GM19455 (cell line): ENCODE measurements around the gene TFAM.

Source experiments
- ATAC-seq: cut with Tn5 transposase; IDR thresholded peaks from one replicate; pipeline ENCODE4 v1.9.1; 2021; ENCODE audit not compliant: unreplicated experiment

The TFAM gene

DNA sequence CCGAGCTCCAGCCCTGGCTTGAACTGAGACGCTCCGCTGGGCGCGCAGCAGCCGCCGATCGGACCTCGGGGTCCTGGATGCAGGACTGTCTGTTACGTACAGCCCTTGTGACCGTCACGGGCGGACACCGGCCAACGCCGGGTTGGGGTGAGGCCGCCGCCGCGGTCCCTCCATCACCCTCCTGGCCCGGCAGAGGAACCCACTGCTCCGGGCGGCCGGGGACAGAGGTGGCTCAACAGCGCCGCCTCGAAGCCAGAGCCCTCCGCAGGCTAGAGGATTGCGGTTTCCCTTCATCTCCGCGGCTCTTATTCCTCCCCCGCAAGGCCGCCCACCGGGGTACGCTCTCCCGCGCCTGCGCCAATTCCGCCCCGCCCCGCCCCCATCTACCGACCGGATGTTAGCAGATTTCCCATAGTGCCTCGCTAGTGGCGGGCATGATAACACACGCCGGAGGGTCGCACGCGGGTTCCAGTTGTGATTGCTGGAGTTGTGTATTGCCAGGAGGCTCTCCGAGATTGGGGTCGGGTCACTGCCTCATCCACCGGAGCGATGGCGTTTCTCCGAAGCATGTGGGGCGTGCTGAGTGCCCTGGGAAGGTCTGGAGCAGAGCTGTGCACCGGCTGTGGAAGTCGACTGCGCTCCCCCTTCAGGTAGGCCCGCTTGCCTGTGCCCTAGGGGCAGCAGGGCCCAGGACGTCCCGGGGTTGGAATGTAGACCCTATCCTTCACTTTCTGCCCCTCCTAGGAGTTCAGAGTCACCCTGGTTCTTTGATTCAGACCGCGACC is at the start of gene TFAM:
TFAM (plus strand) TSS at position 412 of the 785 bp plus-strand sequence; CDS start at position 550, 138 bp downstream.
- ATAC-seq, result peak; percentile 90

- ATAC-seq, result no peak
These were observed 49.0 kb upstream of the TFAM start for GRCh38 chr10:58336242-58336641.

DNA sequence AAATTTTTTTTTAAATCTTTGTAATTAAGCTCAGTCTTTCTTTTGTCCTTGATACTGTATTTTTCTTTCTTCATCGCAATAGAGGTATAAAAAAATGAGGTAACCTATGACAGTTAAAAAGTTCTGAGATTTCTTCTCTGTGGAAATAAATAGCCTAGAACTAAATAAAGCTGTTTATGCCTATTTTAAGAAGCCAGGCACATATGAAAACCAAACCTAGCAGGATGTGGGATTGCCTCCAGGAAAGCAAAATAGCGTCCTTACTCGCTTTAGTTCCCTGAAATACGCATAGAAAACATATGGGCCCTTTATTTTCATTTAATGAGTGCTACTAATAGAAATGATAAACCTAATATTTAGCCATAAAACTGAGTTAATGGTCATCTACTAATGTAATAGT is 43.8 kb upstream of the TFAM start:
- no peak for ATAC-seq

DNA sequence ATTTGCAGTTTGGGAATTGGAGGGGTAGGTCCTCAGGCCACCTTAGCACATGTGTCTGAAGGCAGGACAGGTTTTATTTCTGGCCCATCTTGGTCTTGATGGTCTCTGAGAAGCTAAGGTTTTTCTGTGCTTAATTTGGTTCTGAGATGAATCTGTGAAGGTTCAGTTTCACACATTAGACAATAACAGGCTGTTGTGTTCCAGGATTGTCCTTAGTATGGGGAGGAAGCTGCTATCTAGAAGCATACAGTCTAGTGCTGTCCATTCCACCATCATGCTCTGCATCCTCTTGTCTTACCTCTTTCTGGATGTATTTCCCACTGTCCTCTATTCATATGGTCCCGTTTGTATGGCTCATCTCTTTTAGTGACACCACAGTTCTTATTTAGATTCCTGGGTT is 43.3 kb upstream of the TFAM start:
- peak; percentile 52 for ATAC-seq

DNA sequence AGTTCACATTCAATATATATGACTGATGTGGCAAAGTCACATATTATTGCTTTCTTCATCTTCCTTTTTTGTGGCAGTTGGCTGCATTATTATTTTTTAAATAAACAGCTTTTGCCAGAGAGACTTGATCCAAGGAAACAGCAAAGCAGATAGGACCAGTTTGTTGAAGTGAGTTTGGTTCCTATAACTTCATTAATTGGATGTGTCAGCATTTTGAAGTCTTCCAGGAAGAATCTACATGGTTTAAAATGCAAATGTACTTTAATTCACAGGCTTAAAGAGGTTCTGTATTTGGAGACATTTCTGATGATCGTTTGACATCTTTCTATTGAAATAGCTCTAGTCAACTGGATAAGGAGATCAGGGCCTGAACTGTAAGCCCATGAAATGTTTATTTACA is 37.2 kb upstream of the TFAM start:
- ATAC-seq, result no peak

DNA sequence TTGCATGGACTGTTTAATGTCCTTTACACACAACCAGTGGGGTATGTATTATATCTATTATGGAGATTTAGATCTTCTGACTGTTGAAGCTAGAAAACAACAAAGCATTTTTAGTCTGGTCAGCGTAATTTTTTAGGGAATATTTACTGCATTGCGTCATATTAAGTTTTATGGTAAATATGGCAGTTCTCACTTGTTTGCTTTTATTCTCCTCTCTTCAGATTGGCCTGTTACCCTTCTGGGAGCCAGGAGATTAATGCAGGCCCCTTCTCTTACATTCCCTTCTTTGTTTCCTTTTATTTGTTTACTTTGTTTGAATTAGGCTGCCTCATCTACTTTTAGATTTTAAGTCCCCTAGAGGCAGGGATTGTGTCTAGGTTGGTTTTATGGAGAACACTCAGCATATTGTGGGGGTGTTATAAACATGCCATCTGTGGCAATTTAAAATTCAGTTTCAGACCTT is 36.6 kb upstream of the TFAM start:
- ATAC-seq, result no peak

GRCh38 chr10:58350023-58350422 is 35.2 kb upstream of the TFAM start:
- no peak for ATAC-seq

- ATAC-seq, result no peak
These were observed 34.4 kb upstream of the TFAM start for GRCh38 chr10:58350619-58351323.

GRCh38 chr10:58351616-58352578 is 33.3 kb upstream of the TFAM start:
- no peak for ATAC-seq

DNA sequence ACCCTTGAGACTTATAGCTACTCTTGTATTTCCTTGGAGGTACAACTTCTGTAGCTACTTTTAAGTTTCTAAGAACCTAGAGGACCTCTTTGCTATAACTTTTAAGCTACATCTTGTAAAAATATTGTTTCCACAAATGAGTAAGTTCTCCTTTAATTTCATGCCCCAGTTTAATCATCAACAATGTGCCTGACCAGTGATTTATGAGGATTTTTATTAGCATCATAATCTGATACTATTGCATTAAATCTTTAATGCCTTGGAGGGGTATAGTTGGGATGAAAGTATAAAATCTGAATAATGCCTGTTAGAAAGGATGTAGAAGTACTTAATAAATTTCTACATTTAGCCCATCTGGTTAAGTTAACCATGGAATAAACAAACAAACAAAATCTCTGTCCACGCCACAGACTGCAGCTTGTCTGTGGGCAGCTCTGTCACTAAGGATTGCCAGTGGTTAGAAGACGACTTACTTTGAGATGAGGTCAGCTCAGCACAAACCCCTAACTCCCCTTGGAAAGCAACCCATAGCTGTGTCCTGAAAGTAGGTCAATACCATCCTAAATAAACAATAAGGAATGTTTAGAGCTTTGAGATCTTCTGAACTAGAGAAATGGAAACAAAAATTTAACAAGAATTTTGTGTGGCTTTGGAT is 32.1 kb upstream of the TFAM start:
- ATAC-seq, result no peak

DNA sequence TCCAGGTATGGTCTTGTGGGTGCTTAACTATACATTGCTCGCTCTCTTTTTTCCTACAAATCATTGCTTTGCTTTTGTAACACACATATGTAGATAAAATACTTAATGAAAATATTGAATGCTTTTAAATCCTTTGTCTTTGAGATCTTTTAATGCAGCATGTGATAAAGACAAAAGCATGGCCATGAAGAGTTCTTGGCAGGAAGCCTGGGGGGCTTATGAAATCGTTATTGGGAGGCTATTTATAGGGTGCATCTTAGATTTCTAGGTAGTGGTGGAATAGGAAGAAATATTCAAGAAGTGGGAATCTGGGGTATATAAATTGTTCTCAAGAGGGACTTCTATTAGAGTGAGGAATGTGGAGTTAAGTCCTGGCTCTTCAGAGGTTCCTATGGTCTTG is 28.5 kb upstream of the TFAM start:
- ATAC-seq, result no peak

GRCh38 chr10:58358314-58358933 is 26.8 kb upstream of the TFAM start:
- no peak for ATAC-seq

DNA sequence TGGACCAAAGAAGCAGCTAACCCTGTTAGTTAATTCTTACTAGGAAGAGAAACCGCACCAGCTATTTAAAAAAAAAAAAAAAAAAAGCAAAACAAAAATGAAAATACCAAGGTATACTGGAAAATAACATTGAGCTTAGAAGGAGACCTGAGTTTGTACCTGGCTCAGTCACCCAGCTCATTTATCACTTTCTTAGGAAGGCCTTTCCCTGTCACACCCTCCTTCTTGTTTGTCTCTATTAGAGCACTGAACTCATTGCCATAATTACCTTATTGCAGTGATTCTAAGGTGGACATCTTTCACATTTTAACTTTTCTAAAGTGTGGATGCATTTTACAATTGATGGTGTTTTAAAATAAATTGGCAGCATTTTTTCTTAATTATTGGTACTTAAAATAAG is 26.3 kb upstream of the TFAM start:
- ATAC-seq, result no peak

- no peak for ATAC-seq
These were observed 25.7 kb upstream of the TFAM start for GRCh38 chr10:58359541-58359940.

- ATAC-seq, result no peak
These were observed 24.7 kb upstream of the TFAM start for GRCh38 chr10:58360412-58361004.

DNA sequence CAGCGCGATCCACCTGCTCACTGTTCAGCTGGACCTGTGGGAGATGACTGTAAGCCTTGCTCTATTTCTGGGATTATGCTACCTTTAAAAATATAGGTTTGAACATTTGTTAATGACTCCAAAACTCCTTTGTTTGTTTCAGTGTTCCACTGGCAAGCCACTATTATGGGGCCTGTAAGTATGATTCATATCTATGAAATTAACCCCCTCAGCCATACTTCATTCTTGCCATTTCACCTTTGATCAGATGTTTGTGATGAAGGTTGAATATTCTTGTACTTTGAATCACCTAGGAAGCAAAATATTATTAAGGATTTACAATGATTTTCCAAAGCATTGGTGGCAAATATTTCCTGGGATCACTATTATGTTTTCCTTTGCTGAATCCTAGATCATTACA is 23.9 kb upstream of the TFAM start:
- no peak for ATAC-seq

GRCh38 chr10:58362027-58362789 is 23.0 kb upstream of the TFAM start:
- ATAC-seq, result no peak

DNA sequence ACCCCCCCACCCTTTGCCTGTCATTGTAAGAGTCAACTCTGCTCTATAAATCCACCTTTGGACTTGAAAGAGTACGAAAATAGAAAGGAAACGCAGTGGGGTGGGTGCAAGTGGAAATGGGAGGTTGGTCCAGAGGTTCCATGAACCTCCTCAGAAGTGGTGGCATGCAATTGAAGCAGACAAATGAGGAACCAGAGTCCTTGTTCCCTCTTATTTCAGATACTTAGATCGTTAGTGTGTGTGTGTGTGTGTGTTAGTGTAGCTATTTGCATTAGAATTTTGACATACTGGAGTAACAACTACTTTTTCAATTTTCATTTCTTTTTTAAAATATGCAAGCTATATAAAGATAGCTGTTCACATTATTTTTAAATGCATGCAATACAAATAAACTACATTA is 18.1 kb upstream of the TFAM start:
- no peak for ATAC-seq

- no peak for ATAC-seq
These were observed 13.7 kb upstream of the TFAM start for GRCh38 chr10:58371473-58371872.
